HG03558 (cell line): ENCODE measurements around the gene ZSCAN18.
"Not testable (repeated sequence)": the region's sequence is repeated elsewhere in the genome, so short reads cannot be mapped to it uniquely, and the experiment has no call there.

Experiments used
- ATAC-seq: cut with Tn5 transposase; IDR thresholded peaks from one replicate; pipeline ENCODE4 v1.9.1; 2021; ENCODE audit warnings: moderate number of reproducible peaks; ENCODE audit not compliant: unreplicated experiment; ENCODE audit errors: extremely low read depth

ZSCAN18 gene

GRCh38 chr19:58097781-58098681 lies at the start of gene ZSCAN18:
TSS of gene ZSCAN18 (minus strand) at chr19:58098231. CDS start at chr19:58090267, 7,964 bp downstream.
- no peak for ATAC-seq

DNA sequence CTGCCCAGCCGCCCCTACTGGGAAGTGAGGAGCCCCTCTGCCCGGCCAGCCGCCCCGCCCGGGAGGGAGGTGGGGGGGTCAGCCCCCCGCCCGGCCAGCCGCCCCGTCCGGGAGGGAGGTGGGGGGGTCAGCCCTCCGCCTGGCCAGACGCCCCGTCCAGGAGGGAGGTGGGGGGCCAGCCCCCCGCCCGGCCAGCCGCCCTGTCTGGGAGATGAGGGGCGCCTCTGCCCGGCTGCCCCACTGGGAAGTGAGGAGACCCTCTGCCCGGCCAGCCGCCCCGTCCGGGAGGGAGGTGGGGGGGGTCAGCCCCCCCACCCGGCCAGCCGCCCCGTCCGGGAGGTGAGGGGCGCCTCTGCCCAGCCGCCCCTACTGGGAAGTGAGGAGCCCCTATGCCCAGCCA lies 49.4 kb upstream of the ZSCAN18 start:
- not testable (repeated sequence) for ATAC-seq

DNA sequence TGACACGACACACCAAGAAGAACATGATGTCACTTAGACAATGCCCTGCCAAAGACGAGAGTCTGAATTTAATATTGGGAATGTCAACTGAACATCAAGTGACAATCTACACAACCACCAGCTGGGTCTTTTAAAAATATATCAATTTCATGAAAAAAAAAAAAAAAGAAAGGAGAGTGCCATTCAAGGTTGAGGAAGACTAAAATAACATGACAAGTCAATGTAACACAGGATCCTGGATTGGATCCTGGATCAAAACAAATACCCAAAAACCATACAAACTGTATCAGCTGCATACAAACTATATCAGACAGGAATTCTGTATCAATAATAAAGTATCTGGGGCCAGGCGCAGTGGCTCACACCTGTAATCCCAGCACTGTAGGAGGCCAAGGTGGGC lies 47.8 kb upstream of the ZSCAN18 start:
- no peak for ATAC-seq

GRCh38 chr19:58134244-58134643 lies 36.2 kb upstream of the ZSCAN18 start:
- no peak for ATAC-seq

DNA sequence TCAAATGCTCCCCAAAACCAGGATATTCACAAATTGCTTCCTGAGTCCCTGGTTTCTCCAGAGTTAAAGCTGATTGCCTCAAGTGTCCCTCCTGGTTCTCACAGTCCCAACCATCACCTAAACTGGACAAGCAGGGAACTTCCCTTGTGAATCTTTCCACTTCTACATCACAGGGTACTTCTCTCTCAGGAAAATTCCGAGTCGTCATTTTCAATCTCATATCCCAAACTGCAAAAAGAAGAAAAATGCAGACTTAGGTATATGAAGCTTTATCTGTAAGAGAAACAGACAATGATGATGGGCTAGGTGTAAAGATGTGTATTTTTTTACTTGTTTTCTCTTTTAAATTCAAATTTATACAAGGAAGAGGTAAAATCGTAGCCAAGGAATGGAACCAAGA lies 31.3 kb upstream of the ZSCAN18 start:
- ATAC-seq, result no peak

DNA sequence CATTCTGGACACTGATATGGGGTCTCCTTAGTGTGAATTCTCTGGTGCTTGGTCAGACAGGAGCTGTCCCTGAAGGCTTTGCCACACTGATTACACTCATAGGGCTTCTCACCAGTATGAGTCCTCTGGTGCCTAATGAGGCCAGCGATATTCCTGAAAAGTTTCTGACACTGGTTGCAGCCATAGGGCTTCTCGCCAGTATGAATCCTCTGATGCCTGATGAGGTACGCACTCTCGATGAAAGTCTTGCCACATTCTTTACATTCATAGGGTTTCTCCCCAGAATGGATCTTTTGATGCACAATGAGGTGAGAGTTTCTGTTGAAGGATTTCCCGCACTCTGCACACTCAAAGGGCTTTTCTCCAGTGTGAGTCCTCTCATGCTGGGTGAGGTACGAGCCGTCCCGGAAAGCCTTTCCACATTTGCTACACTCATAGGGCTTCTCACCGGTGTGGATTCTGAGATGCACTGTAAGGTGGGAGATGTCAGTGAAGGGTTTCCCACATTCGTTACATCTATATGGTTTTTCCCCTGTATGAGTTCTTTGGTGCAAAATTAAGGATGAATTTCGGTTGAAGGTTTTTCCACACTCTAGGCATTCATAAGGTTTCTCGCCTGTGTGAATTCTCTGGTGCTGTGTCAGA lies 30.1 kb upstream of the ZSCAN18 start:
- ATAC-seq, result no peak

DNA sequence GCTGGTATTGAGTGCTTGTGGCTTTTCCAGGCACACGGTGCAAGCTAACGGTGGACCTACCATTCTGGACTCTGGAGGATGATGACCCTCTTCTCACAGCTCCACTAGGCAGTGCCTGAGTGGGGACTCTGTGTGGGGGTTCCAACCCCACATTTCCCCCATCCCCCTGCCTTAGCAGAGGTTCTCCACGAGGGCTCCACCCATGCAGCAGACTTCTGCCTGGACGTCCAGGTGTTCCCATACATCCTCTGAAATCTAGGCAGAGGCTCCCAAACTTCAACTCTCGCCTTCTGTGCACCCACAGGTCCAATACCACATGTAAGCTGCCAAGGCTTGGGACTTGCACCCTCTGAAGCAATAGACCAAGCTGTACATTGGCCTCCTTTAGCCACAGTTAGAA lies 25.3 kb upstream of the ZSCAN18 start:
- no peak for ATAC-seq

DNA sequence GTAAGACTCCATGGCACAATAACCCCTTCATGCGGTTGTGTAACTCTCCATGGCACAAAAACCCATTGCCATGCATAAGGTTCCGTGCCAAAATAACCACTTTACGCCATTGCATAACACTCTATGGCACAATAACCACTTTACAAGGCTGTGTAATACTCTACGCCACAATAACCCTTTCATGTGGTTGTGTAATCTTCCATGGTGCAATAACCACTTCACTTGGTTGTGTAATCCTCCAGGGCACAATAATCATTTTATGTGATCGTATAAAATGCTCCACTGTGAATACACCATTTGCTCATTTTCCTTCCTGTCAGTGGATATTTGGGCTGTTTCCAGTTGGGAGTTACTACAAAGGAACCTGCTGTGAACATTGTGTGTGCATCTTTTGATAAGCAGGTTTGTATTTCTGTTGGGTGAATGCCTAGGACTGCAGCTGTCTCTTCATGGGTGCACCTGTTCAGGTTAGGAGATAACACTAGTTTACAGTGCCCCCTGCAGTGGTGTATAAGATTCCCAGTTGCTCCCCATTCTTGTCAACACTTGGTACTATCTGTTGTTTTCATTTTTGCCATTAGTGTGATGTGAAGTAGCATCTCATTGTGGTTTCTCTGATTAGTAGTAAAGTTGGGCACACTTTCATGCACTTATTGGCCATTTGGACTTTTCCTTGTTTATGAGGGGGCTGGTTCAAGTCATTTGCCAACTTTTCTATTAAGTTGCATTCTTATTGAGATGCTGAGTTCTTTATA lies 21.1 kb upstream of the ZSCAN18 start:
- ATAC-seq, result no peak

DNA sequence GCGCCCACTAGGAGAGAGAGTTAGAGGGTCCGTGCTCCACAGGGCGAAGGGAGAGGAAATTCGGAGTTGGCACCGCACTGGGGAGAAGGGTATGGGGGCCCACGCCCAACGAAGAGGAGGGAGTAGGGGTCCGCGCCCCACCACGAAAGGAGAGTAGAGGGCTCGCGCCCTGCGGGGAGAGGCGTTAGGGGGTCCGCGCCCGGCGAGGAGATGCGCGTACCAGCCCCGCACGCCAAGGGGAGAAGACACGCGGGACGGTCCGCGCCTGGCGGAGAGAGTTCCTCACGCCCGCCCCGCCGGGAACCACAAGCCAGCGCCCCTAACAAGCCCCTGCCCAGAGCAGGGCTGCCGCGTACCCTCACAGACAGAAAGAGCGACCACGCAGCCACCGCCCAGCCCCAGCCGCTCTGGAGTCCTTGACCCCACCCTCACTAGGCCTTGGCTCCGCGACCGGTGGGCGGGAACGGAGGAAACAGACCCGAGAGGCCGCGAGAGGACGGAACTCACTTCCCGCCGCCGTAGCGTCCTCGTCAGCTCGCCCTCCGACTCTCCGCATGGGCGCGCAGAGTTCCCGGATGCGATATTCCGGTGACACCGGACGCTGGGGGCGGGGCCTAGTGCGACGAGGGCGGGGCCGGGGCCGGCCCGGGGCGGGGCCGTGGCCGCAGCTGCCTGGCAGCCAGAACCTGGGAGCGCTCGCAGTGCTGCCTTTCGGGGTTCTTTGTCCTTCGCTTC lies 20.0 kb upstream of the ZSCAN18 start:
- ATAC-seq, result no peak

DNA sequence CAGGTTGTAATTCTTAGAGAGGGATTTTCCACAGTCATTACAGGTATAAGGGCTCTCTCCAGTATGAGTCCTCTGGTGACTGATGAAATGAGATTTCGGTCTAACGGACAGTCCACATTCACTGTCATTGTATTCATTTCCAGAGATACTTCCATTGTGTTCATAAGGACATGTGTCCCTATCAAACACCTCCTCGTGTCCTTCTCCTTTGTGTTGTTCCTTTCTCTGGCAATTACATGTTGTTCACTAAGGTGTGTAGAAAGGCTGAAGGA lies 10.5 kb upstream of the ZSCAN18 start:
- no peak for ATAC-seq

DNA sequence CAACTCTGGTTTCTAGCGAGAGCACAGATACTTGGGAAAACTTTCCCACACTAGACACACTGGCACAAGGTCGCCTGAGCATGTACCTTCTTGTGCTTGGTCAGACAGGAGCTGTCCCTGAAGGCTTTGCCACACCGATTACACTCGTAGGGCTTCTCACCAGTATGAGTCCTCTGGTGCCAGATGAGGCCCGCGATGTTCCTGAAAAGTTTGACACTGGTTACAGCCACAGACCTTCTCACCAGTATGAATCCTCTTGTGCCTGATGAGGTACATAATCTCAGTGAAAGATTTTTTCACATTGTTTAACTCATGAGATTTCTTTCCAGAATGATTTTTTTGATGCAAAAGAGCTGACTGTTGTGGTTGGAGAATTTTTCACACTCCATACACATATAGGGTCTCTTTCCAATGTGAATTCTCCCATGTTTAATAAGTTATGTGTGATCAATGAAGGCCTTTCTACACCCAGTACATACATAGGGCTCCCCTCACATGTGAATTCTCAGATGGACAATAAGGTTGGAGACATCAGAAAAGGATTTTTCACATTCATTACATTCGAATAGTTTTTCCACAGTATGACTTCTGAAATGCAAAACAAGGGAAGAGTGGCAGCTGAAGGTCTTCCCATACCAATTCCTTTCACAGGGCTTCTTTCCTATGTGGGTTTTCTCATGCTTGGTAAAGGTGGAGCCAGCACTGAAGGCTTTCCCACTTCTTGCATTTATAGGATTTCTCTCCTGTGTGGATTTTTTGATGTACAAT lies 9.9 kb upstream of the ZSCAN18 start:
- no peak for ATAC-seq

DNA sequence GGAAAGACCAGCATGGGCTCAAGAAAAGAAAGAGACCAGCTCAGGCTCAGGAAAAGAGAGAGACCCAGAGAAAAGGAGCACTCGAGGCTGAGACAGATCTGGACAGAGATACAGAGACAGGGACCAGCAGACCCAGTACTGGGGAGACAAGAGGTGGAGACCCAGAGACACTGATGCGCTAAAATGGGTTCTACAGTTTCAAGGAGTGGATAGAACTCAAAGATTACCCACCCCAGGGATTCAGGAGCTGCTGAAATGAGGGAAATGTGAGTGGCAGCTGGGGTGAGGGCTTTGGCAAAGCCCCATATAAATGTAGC lies 609 bp upstream of the ZSCAN18 start:
- ATAC-seq, result no peak

- ATAC-seq, result no peak
Measured at GRCh38 chr19:58097349-58097748, 682 bp downstream of the ZSCAN18 start.

DNA sequence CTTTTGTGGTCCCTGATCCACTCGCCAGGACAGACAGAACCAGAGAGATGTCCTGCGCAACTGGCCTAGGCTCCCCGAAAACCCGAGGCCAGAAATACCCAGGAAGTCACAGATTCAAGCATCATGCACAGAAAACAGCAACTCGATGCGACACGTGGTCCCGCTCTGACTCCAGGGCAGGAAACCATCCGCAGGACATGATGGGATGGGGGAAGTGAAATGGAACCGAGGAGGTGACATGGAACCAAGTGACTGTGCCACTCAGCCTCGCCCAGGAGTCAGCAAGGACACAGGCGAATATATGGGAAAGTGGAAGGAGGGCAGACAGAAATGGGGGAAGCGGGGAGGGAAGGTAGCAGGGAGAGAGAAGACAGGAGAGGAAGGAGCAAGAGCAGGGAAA lies 1.1 kb downstream of the ZSCAN18 start:
- ATAC-seq, result no peak

DNA sequence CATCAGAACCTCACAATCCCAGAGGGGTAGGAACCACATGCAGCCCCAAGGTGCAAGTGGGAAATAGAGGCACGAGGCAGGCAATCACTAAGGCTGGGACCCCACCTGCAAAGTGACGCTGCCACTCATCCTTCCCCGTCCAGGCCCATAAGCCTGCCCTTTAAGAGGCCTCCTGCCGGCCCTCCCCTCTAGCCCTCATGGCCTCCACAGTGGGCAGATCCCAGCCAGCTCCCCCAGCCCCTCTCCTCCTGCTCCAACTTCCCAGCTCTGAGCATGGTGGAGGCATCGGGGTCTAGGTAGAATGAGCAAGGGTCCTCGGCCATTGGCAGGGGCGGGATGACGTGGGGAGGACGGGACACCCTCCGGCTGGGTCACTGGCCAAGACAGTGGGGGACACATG lies 2.7 kb downstream of the ZSCAN18 start:
- ATAC-seq, result no peak

GRCh38 chr19:58093071-58093470 lies 5.0 kb downstream of the ZSCAN18 start:
- ATAC-seq, result no peak

DNA sequence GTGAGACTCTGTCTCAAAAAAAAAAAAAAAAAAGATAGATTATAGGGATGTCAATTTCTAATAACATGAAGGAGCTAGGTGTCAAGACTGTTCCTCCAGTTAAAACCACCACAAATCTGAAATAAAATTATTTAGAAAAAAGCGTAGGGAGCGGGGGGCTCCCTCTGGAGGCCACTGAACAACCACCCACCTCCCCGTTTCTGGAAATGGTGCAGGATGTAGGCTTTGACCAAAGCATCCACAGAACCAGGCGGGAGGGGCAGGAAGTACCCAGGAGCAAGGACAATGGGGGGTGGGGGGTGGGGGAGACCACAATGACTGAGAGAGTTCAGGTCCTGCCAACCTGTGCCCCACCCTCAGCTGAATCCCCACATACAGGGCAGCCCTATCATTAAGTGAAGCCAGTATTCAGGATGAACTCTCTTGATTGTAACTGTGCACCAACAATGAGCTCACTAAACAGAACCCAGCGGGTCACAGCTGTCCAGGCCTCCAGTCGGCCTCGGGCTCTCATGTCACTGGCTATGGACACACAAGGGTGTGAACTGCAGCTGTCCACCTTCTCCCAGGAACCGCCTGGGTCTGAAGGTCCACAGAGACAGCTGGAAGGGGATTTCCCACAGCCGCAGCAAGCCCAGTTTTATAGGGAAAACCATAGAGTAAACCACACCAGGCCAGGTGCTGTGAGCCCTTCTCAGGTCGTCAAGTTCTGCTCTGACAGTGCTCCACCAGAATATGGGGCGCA lies 6.6 kb downstream of the ZSCAN18 start:
- ATAC-seq, result no peak

DNA sequence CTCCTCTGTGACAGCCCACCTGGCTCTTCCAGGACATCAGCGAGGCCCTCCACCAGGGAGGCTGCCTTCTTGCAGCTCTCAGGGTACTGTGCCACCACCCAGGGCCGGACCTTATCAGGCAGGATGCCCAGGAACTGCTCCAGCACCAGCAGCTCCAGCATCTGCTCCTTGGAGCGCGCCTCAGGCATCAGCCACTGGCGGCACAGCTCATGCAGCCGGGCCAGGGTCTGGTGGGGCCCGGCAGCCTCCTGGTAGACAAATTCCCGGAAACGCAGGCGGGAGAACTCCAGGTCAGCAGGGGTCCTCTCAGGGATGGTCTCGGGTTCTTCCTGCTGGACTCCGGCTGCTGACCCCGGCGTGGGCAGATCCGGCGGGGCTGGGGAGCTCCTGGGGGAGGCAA lies 8.2 kb downstream of the ZSCAN18 start:
- no peak for ATAC-seq

DNA sequence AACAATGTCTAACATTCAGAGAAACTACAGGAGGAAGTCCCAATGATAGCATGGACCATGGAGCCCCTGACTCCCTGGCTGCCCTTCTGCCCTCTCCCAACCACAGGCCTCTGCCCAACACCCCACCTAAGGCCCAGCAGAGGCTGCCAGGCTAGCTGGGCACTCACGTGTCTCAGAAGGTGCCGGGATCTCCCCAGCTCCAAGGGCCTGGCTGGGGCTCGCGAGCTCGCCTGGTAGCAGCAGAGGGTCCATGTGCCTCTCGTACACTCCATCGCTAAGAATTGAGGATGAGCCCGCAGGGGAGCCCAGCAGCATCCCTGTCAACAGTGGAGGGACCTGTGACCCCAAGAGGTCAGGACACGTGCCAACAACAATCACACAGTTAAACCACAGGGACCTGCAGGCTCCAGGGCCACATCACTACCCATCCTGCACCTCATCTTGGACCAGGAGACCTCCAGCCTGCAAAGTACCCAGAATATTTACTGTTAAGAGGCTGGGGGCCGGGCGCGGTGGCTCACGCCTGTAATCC lies 9.4 kb downstream of the ZSCAN18 start:
- no peak for ATAC-seq
